Endothelial cell of umbilical vein (primary cell): ENCODE results near the gene SLC7A6. TPM values are rescaled to one million over a fixed set of nuclear protein-coding genes. Genes with fewer than 3 reads are reported as not detected.

Experiments used
- BruUV-seq: library from RNA; stranded (reverse); fragments of 400-500 nt; replicated peaks from 2 replicates; lab custom pipeline; 2021; lab: Mats Ljungman, UMichigan
- CTCF ChIA-PET: fragments of 300-600, 350-600 bp; sonication (Branson Sonifier 250); formaldehyde crosslinking; loops from one replicate; lab custom pipeline; 2021; ENCODE audit warnings: antibody characterized with exemption, inconsistent platforms; lab: Charles Lee
- POLR2A ChIA-PET: fragments of 300-600, 350-600 bp; sonication (Branson Sonifier 250); formaldehyde crosslinking; loops from one replicate; lab custom pipeline; 2021; ENCODE audit warnings: antibody characterized with exemption, inconsistent platforms; lab: Charles Lee
- DNase-seq: peaks from one replicate; pipeline ENCODE4 v3.0.0-alpha.2; 2011; ENCODE audit warnings: low read depth, low spot score
- FAIRE-seq: peaks from 2 replicates; lab custom pipeline; 2011; peaks lifted over from hg19 to GRCh38; lab: Jason Lieb, UNC
- H2AFZ ChIP-seq: 2 replicates; pipeline ENCODE4 v1.6.0; 2012; ENCODE audit warnings: low read depth, low read length, control low read depth, inconsistent platforms
- H3K27ac ChIP-seq: 2 replicates; pipeline ENCODE4 v1.5.1; 2011; ENCODE audit warnings: low read depth, mild to moderate bottlenecking, control low read depth, low read length, moderate library complexity; ENCODE audit not compliant: insufficient read depth
- H3K27me3 ChIP-seq, 2 experiments: 2 replicates each; pipeline versions ENCODE4 v1.6.0 to v1.6.1; 2011; ENCODE audit warnings: low read length in 2 of 2, mixed read lengths in 1 of 2; ENCODE audit not compliant: control insufficient read depth in 2 of 2, insufficient read depth in 2 of 2
- H3K36me3 ChIP-seq, 2 experiments: 2 replicates in 1 of 2; 3 replicates in 1 of 2; pipeline ENCODE4 v1.5.1; 2011; ENCODE audit warnings: low read length in 2 of 2, mild to moderate bottlenecking in 1 of 2, moderate library complexity in 1 of 2; ENCODE audit not compliant: control insufficient read depth in 2 of 2, insufficient read depth in 2 of 2; ENCODE audit errors: extremely low read depth in 1 of 2
- H3K4me1 ChIP-seq: 3 replicates; pipeline ENCODE4 v1.5.1; 2011; ENCODE audit warnings: mild to moderate bottlenecking, low read length; ENCODE audit not compliant: control insufficient read depth, insufficient read depth; ENCODE audit errors: extremely low read depth
- H3K4me2 ChIP-seq: 2 replicates; pipeline ENCODE4 v1.6.1; 2011; ENCODE audit warnings: low read length, control low read depth, mixed read lengths; ENCODE audit not compliant: insufficient read depth
- H3K4me3 ChIP-seq, 3 experiments: fragments of 200-600 bp in 1 of 3; sonication (generic), shearing (Covaris generic) in 1 of 3; replicated peaks in 1 of 3; 2 replicates each; pipeline ENCODE4 v1.5.1; 2011 to 2016; ENCODE audit warnings: control low read depth in 3 of 3, low read length in 3 of 3, mild to moderate bottlenecking in 2 of 3, inconsistent platforms in 1 of 3, low read depth in 1 of 3, moderate library complexity in 1 of 3; ENCODE audit not compliant: insufficient read depth in 1 of 3
- H3K79me2 ChIP-seq: 2 replicates; pipeline ENCODE4 v1.6.0; 2012; ENCODE audit warnings: low read length, inconsistent platforms; ENCODE audit not compliant: control insufficient read depth, insufficient read depth
- H3K9ac ChIP-seq: replicated peaks from 2 replicates; pipeline ENCODE3; 2011; ENCODE audit warnings: low read length, control low read depth; ENCODE audit not compliant: insufficient read depth; ENCODE audit errors: extremely low read depth
- H3K9me1 ChIP-seq: replicated peaks from 3 replicates; pipeline ENCODE4 v1.6.0; 2011; ENCODE audit warnings: mild to moderate bottlenecking, low read length; ENCODE audit not compliant: control insufficient read depth, insufficient read depth; ENCODE audit errors: extremely low read depth
- H3K9me3 ChIP-seq: replicated peaks from 2 replicates; pipeline ENCODE4 v1.5.1; 2012; ENCODE audit warnings: low read length, inconsistent platforms; ENCODE audit not compliant: control insufficient read depth, insufficient read depth
- H4K20me1 ChIP-seq: replicated peaks from 2 replicates; pipeline ENCODE3; 2011; ENCODE audit warnings: mild to moderate bottlenecking, low read length; ENCODE audit not compliant: control insufficient read depth, insufficient read depth; ENCODE audit errors: extremely low read depth
- CTCF ChIP-seq, 2 donors: IDR thresholded peaks; 1 replicate in 1 of 2; 2 replicates in 1 of 2; pipeline ENCODE4 v1.5.1; 2011; ENCODE audit warnings: low read length in 2 of 2, mild to moderate bottlenecking in 2 of 2, moderate library complexity in 2 of 2, control low read depth in 1 of 2, inconsistent platforms in 1 of 2, low read depth in 1 of 2; ENCODE audit not compliant: insufficient read depth in 1 of 2; ENCODE audit errors: extremely low read depth in 1 of 2
- EZH2 ChIP-seq: IDR thresholded peaks from 2 replicates; pipeline ENCODE4 v1.6.1; 2012; ENCODE audit warnings: borderline replicate concordance, low read depth, mild to moderate bottlenecking, moderate library complexity, low read length, inconsistent platforms; ENCODE audit not compliant: severe bottlenecking
- FOS ChIP-seq: IDR thresholded peaks from 2 replicates; pipeline ENCODE4 v1.6.1; 2011; ENCODE audit warnings: mild to moderate bottlenecking, low read length, moderate library complexity, borderline replicate concordance; ENCODE audit not compliant: insufficient read depth
- GATA2 ChIP-seq: IDR thresholded peaks from 2 replicates; pipeline ENCODE4 v1.7.0; 2011; ENCODE audit warnings: low read depth, mild to moderate bottlenecking, moderate library complexity, mixed read lengths, low read length; ENCODE audit not compliant: insufficient read length, insufficient read depth
- JUN ChIP-seq: IDR thresholded peaks from 2 replicates; pipeline ENCODE4 v1.6.1; 2011; ENCODE audit warnings: borderline replicate concordance, low read depth; ENCODE audit not compliant: insufficient read length, insufficient read depth
- MAX ChIP-seq: IDR thresholded peaks from 2 replicates; pipeline ENCODE4 v1.6.1; 2011; ENCODE audit not compliant: insufficient read depth, insufficient read length
- MYC ChIP-seq: IDR thresholded peaks from one replicate; pipeline ENCODE4 v1.6.1; 2011; ENCODE audit warnings: mild to moderate bottlenecking, low read depth, low read length
- POLR2A ChIP-seq: IDR thresholded peaks from 2 replicates; pipeline ENCODE4 v1.6.1; 2012; ENCODE audit warnings: low read depth, mild to moderate bottlenecking, control low read depth, low read length
- POLR2AphosphoS5 ChIP-seq: IDR thresholded peaks from 2 replicates; pipeline ENCODE4 v1.6.1; 2012; ENCODE audit warnings: low read depth, mild to moderate bottlenecking, control low read depth, low read length, moderate library complexity; ENCODE audit not compliant: insufficient read depth
- dilution Hi-C: fragments of 300-500 bp; cut with MboI; formaldehyde crosslinking; loops from one replicate; pipeline ENCODE4 v1.15.0; 2019; ENCODE audit warnings: low sequenced_read_pairs; ENCODE audit not compliant: extremely low pct_ligation_motif_present
- intact Hi-C: fragments of 100-400 bp; cut with micrococcal nuclease; formaldehyde crosslinking; loops from one replicate; pipeline ENCODE4 v1.10.0; 2022
- polyA plus RNA-seq, 4 experiments: library from polyadenylated mRNA; depleted of rRNA in 3 of 4; stranded (reverse) in 3 of 4; unstranded in 1 of 4; fragments of >200 nt; gene quantifications; 2 replicates each; pipeline versions ENCODE4 v1.2.1 to v1.2.3, GENCODE V29; 2011 to 2012; ENCODE audit warnings: missing spikeins in 1 of 4
- total RNA-seq: library from RNA; stranded (reverse); gene quantifications from 2 replicates; pipeline ENCODE4 v1.2.3, GENCODE V29; 2021

SLC7A6 gene
- total and polyA plus RNA-seq, 2 donors (not counting 3 experiments of a cell fraction or from before 2014, with no cell fraction given) = 68.0 to 86.5 TPM

- Histone ChIP-seq H3K27me3 (no peaks in the 10 kb centered on the region), H3K9me1 (no peaks in the 10 kb centered on the region), H3K4me2 (no peak overlapping the region), H3K9ac (no peak overlapping the region), H3K36me3 (peaks cover 0 to 3% of the 10 kb centered on the region in 2 experiments), H3K4me1 (peaks cover 3% of the 10 kb centered on the region), H2AFZ (no peak overlapping the region), H3K27ac (no peak overlapping the region), H4K20me1 (no peaks in the 10 kb centered on the region), H3K79me2 (no peaks in the 10 kb centered on the region), H3K9me3 (no peaks in the 10 kb centered on the region), H3K4me3 (no peak overlapping the region)
- BruUV-seq = no TSS peak
- intact Hi-C loops = no loop called here
- no peak for FAIRE-seq
- ChIA-PET CTCF (interaction anchor here (0.8 to 1.4 kb wide), 3 partner anchors 10 to 75 kb away, joined by 4 to 9 read pairs (median 8); partner anchors contain the start of gene SLC7A6), POLR2A (no interaction called here)
- TF ChIP-seq MYC = no peak
- no peak for TF ChIP-seq JUN
- no peak for TF ChIP-seq EZH2
- TF ChIP-seq POLR2AphosphoS5 = no peak
- TF ChIP-seq CTCF (IDR thresholded peaks at IDR 0.05; ENCODE audit: extremely low read depth in 1 of 2, insufficient read depth in 1 of 2, low read depth in 1 of 2, low read length in 2 of 2) = no peak
- TF ChIP-seq MAX = no peak
- TF ChIP-seq POLR2A = no peak
- TF ChIP-seq FOS = no peak
- TF ChIP-seq GATA2 = no peak
- dilution Hi-C loops = no loop called here
- DNase-seq = no peak
Observed at GRCh38 chr16:68319185-68319908, 55.0 kb downstream of the SLC7A6 start.
